GM12872 (cell line): ENCODE data around the gene PUM1.

ENCODE experiments used
- CTCF ChIP-seq: IDR thresholded peaks from 3 replicates; pipeline ENCODE4 v1.5.1; 2011; ENCODE audit warnings: low read depth, mild to moderate bottlenecking, low read length, moderate library complexity; ENCODE audit not compliant: insufficient read depth

The PUM1 gene

GRCh38 chr1:30942326-30942963 is 123.1 kb downstream of the PUM1 start:
- TF ChIP-seq CTCF: no peak

GRCh38 chr1:30940541-30940940 is 125.0 kb downstream of the PUM1 start:
- TF ChIP-seq CTCF: no peak

GRCh38 chr1:30936541-30937171 is 128.9 kb downstream of the PUM1 start:
- no peak for TF ChIP-seq CTCF

GRCh38 chr1:30934613-30935012 is 130.9 kb downstream of the PUM1 start:
- no peak for TF ChIP-seq CTCF

- TF ChIP-seq CTCF: no peak
Observed at GRCh38 chr1:30933874-30934252, 131.7 kb downstream of the PUM1 start.

GRCh38 chr1:30930631-30931173 is 134.8 kb downstream of the PUM1 start:
- TF ChIP-seq CTCF: no peak

- no peak for TF ChIP-seq CTCF
Observed at GRCh38 chr1:30929944-30930525, 135.5 kb downstream of the PUM1 start.
